ENCODE data around the gene BTBD3.
A peak's percentile ranks its signal among the peaks of the same experiment; 100 is the strongest.

The BTBD3 gene

GRCh38 chr20:11917663-11918062 lies at the start of gene BTBD3:
Gene BTBD3, plus strand, starts transcription at chr20:11917893. Its CDS starts 383 bp downstream, at chr20:11918276.
- Histone ChIP-seq H3K27me3 (ENCODE audit: control insufficient read depth, insufficient read depth, low read length) (no peaks in the 10 kb centered on the region), H3K9ac (ENCODE audit: low read length) (no peak within 1 kb of the TSS), H3K9me3 (ENCODE audit: control insufficient read depth, insufficient read depth, low read depth, low read length) (no peaks in the 10 kb centered on the region), H3K36me3 (ENCODE audit: control insufficient read depth, insufficient read depth, low read length) (peaks cover 5% of the 10 kb centered on the region; the same call in 1 of the 2 replicates), H3K4me1 (ENCODE audit: control insufficient read depth, insufficient read depth, low read length) (peaks cover 30% of the 10 kb centered on the region; the same call in 1 of the 2 replicates), H3K4me3 (ENCODE audit: low read depth, low read length) (no peak within 1 kb of the TSS), H3K27ac (ENCODE audit: low read depth, low read length) (no peak within 1 kb of the TSS)

GRCh38 chr20:11869641-11870040 lies 48.1 kb upstream of the BTBD3 start:
- H3K4me1 ChIP-seq (ENCODE audit: control insufficient read depth, insufficient read depth, low read length): no peaks in the 10 kb centered on the region; the same call in 1 of the 2 replicates
- no peak overlapping the region for H3K9ac ChIP-seq (ENCODE audit: low read length)
- no peak overlapping the region for H3K4me3 ChIP-seq (ENCODE audit: low read depth, low read length)
- no peaks in the 10 kb centered on the region for H3K27me3 ChIP-seq (ENCODE audit: control insufficient read depth, insufficient read depth, low read length)
- H3K36me3 ChIP-seq (ENCODE audit: control insufficient read depth, insufficient read depth, low read length): no peaks in the 10 kb centered on the region
- H3K9me3 ChIP-seq (ENCODE audit: control insufficient read depth, insufficient read depth, low read depth, low read length): no peaks in the 10 kb centered on the region
- no peak overlapping the region for H3K27ac ChIP-seq (ENCODE audit: low read depth, low read length)

- no peak overlapping the region for H3K27ac ChIP-seq (ENCODE audit: low read depth, low read length)
Observed at GRCh38 chr20:11870411-11870810, 47.3 kb upstream of the BTBD3 start.

GRCh38 chr20:11876555-11876954 lies 41.1 kb upstream of the BTBD3 start:
- Histone ChIP-seq H3K27ac (ENCODE audit: low read depth, low read length) (no peak overlapping the region), H3K36me3 (ENCODE audit: control insufficient read depth, insufficient read depth, low read length) (no peaks in the 10 kb centered on the region), H3K9ac (ENCODE audit: low read length) (no peak overlapping the region), H3K4me3 (ENCODE audit: low read depth, low read length) (no peak overlapping the region), H3K9me3 (ENCODE audit: control insufficient read depth, insufficient read depth, low read depth, low read length) (no peaks in the 10 kb centered on the region), H3K4me1 (ENCODE audit: control insufficient read depth, insufficient read depth, low read length) (no peaks in the 10 kb centered on the region; the same call in 1 of the 2 replicates), H3K27me3 (ENCODE audit: control insufficient read depth, insufficient read depth, low read length) (no peaks in the 10 kb centered on the region)

More at GRCh38 chr20:11870411-11870810, 47.3 kb upstream of the BTBD3 start:
- no peak overlapping the region for H3K9ac ChIP-seq (ENCODE audit: low read length)
- no peaks in the 10 kb centered on the region for H3K36me3 ChIP-seq (ENCODE audit: control insufficient read depth, insufficient read depth, low read length)
- H3K27me3 ChIP-seq (ENCODE audit: control insufficient read depth, insufficient read depth, low read length): no peaks in the 10 kb centered on the region
- H3K4me3 ChIP-seq (ENCODE audit: low read depth, low read length): no peak overlapping the region
- H3K9me3 ChIP-seq (ENCODE audit: control insufficient read depth, insufficient read depth, low read depth, low read length): no peaks in the 10 kb centered on the region
- H3K4me1 ChIP-seq (ENCODE audit: control insufficient read depth, insufficient read depth, low read length): no peaks in the 10 kb centered on the region; the same call in 1 of the 2 replicates

- Histone ChIP-seq H3K27me3 (ENCODE audit: control insufficient read depth, insufficient read depth, low read length) (no peaks in the 10 kb centered on the region), H3K4me3 (ENCODE audit: low read depth, low read length) (no peak overlapping the region), H3K9ac (ENCODE audit: low read length) (no peak overlapping the region), H3K9me3 (ENCODE audit: control insufficient read depth, insufficient read depth, low read depth, low read length) (no peaks in the 10 kb centered on the region), H3K27ac (ENCODE audit: low read depth, low read length) (no peak overlapping the region), H3K4me1 (ENCODE audit: control insufficient read depth, insufficient read depth, low read length) (no peaks in the 10 kb centered on the region), H3K36me3 (ENCODE audit: control insufficient read depth, insufficient read depth, low read length) (no peaks in the 10 kb centered on the region)
Observed at GRCh38 chr20:11880680-11881079, 37.0 kb upstream of the BTBD3 start.

- no peak overlapping the region for H3K9ac ChIP-seq (ENCODE audit: low read length)
- H3K4me3 ChIP-seq (ENCODE audit: low read depth, low read length): no peak overlapping the region
- H3K4me1 ChIP-seq (ENCODE audit: control insufficient read depth, insufficient read depth, low read length): no peaks in the 10 kb centered on the region
- H3K9me3 ChIP-seq (ENCODE audit: control insufficient read depth, insufficient read depth, low read depth, low read length): no peaks in the 10 kb centered on the region
- H3K27me3 ChIP-seq (ENCODE audit: control insufficient read depth, insufficient read depth, low read length): no peaks in the 10 kb centered on the region
- no peaks in the 10 kb centered on the region for H3K36me3 ChIP-seq (ENCODE audit: control insufficient read depth, insufficient read depth, low read length)
- no peak overlapping the region for H3K27ac ChIP-seq (ENCODE audit: low read depth, low read length)
Observed at GRCh38 chr20:11881449-11881848, 36.2 kb upstream of the BTBD3 start.

GRCh38 chr20:11882651-11883050 lies 35.0 kb upstream of the BTBD3 start:
- H3K36me3 ChIP-seq (ENCODE audit: control insufficient read depth, insufficient read depth, low read length): no peaks in the 10 kb centered on the region
- H3K4me3 ChIP-seq (ENCODE audit: low read depth, low read length): no peak overlapping the region
- no peaks in the 10 kb centered on the region for H3K4me1 ChIP-seq (ENCODE audit: control insufficient read depth, insufficient read depth, low read length)
- no peaks in the 10 kb centered on the region for H3K9me3 ChIP-seq (ENCODE audit: control insufficient read depth, insufficient read depth, low read depth, low read length)
- no peaks in the 10 kb centered on the region for H3K27me3 ChIP-seq (ENCODE audit: control insufficient read depth, insufficient read depth, low read length)
- H3K27ac ChIP-seq (ENCODE audit: low read depth, low read length): no peak overlapping the region
- no peak overlapping the region for H3K9ac ChIP-seq (ENCODE audit: low read length)

GRCh38 chr20:11888648-11889047 lies 29.0 kb upstream of the BTBD3 start:
- H3K9ac ChIP-seq (ENCODE audit: low read length): no peak overlapping the region
- H3K27ac ChIP-seq (ENCODE audit: low read depth, low read length): no peak overlapping the region
- no peaks in the 10 kb centered on the region for H3K36me3 ChIP-seq (ENCODE audit: control insufficient read depth, insufficient read depth, low read length)
- H3K9me3 ChIP-seq (ENCODE audit: control insufficient read depth, insufficient read depth, low read depth, low read length): no peaks in the 10 kb centered on the region
- peaks cover 12% of the 10 kb centered on the region; the same call in 1 of the 2 replicates for H3K27me3 ChIP-seq (ENCODE audit: control insufficient read depth, insufficient read depth, low read length)
- H3K4me3 ChIP-seq (ENCODE audit: low read depth, low read length): no peak overlapping the region
- H3K4me1 ChIP-seq (ENCODE audit: control insufficient read depth, insufficient read depth, low read length): 0 out of 2 replicates have a peak, but pooled peaks cover 3% of the 10 kb centered on the region

GRCh38 chr20:11890331-11891076 lies 27.2 kb upstream of the BTBD3 start:
- no peaks in the 10 kb centered on the region for H3K36me3 ChIP-seq (ENCODE audit: control insufficient read depth, insufficient read depth, low read length)
- H3K27ac ChIP-seq (ENCODE audit: low read depth, low read length): no peak overlapping the region; the same call in 1 of the 2 replicates
- H3K27me3 ChIP-seq (ENCODE audit: control insufficient read depth, insufficient read depth, low read length): peaks cover 12% of the 10 kb centered on the region; the same call in 1 of the 2 replicates
- peaks cover 3% of the 10 kb centered on the region; the same call in 1 of the 2 replicates for H3K4me1 ChIP-seq (ENCODE audit: control insufficient read depth, insufficient read depth, low read length)
- no peaks in the 10 kb centered on the region for H3K9me3 ChIP-seq (ENCODE audit: control insufficient read depth, insufficient read depth, low read depth, low read length)
- H3K4me3 ChIP-seq (ENCODE audit: low read depth, low read length): peak overlapping the region; percentile 93
- H3K9ac ChIP-seq (ENCODE audit: low read length): peak overlapping the region; percentile 77

GRCh38 chr20:11891077-11891775 lies 26.5 kb upstream of the BTBD3 start:
- Histone ChIP-seq H3K4me3 (ENCODE audit: low read depth, low read length) (peak overlapping the region; percentile 93), H3K9ac (ENCODE audit: low read length) (peak overlapping the region; percentile 77), H3K4me1 (ENCODE audit: control insufficient read depth, insufficient read depth, low read length) (peaks cover 8% of the 10 kb centered on the region; the same call in 1 of the 2 replicates), H3K36me3 (ENCODE audit: control insufficient read depth, insufficient read depth, low read length) (no peaks in the 10 kb centered on the region), H3K27ac (ENCODE audit: low read depth, low read length) (peak overlapping the region; percentile 56; the same call in 1 of the 2 replicates), H3K9me3 (ENCODE audit: control insufficient read depth, insufficient read depth, low read depth, low read length) (no peaks in the 10 kb centered on the region), H3K27me3 (ENCODE audit: control insufficient read depth, insufficient read depth, low read length) (peaks cover 12% of the 10 kb centered on the region; the same call in 1 of the 2 replicates)

All from HUES6 (cell line).